K562 (cell line): ENCODE measurements around the gene HGF. TPM values are rescaled to one million over a fixed set of nuclear protein-coding genes. Genes with fewer than 3 reads are reported as not detected.
"Not testable (repeated sequence)": the region's sequence is repeated elsewhere in the genome, so short reads cannot be mapped to it uniquely, and the experiment has no call there.

ENCODE experiments used
- ATAC-seq: fragments of 200-7000 bp; cut with Tn5 transposase; 3 replicates; pipeline ENCODE4 v1.9.1; 2020; ENCODE audit warnings: moderate library complexity
- BruUV-seq: library from RNA; stranded (reverse); fragments of 400-500 nt; replicated peaks from 2 replicates; lab custom pipeline; 2021; lab: Mats Ljungman, UMichigan
- CTCF ChIA-PET: fragments of 300-600 bp; formaldehyde crosslinking; extraction: SDS; loops from one replicate; lab custom pipeline; 2021; ENCODE audit warnings: low intra/inter-chr PET ratio; lab: Yijun Ruan, JAX
- POLR2A ChIA-PET: fragments of 300-600, 350-650 bp; sonication (Branson Sonifier 250); formaldehyde crosslinking; extraction: SDS; loops from one replicate; lab custom pipeline; 2021; ENCODE audit warnings: antibody characterized with exemption, inconsistent platforms; lab: Yijun Ruan, JAX
- DNase-seq, 4 experiments: peaks; one replicate each; pipeline versions ENCODE4 v3.0.0 to v3.0.0-alpha.2; 2011 to 2018; ENCODE audit warnings: low spot score in 3 of 4, mixed read lengths in 3 of 4; ENCODE audit errors: extremely low read depth in 1 of 4
- FAIRE-seq: peaks from 2 replicates; lab custom pipeline; 2011; peaks lifted over from hg19 to GRCh38; lab: Jason Lieb, UNC
- H2AFZ ChIP-seq: 2 replicates; pipeline ENCODE4 v1.6.0; 2011; ENCODE audit warnings: low read depth, low read length, control low read depth, inconsistent platforms
- H3K27ac ChIP-seq: fragments of 200-600 bp; 3 replicates; pipeline ENCODE4 v1.8.0; 2011; ENCODE audit warnings: low read depth, mild to moderate bottlenecking, control low read depth, inconsistent platforms, low read length, moderate library complexity, mixed read lengths; ENCODE audit errors: extremely low read depth
- H3K27me3 ChIP-seq, 2 experiments: fragments of 300-600 bp in 1 of 2; 2 replicates in 1 of 2; 3 replicates in 1 of 2; pipeline versions ENCODE4 v1.6.0 to v1.8.0; 2011; ENCODE audit warnings: inconsistent platforms in 2 of 2, low read length in 2 of 2, mild to moderate bottlenecking in 1 of 2, mixed read lengths in 1 of 2, moderate library complexity in 1 of 2; ENCODE audit not compliant: control insufficient read depth in 2 of 2, insufficient read depth in 2 of 2
- H3K36me3 ChIP-seq: fragments of 300-600 bp; 3 replicates; pipeline ENCODE4 v1.8.0; 2011; ENCODE audit warnings: mild to moderate bottlenecking, low read length, inconsistent platforms; ENCODE audit not compliant: control insufficient read depth, insufficient read depth
- H3K4me1 ChIP-seq, 2 experiments: fragments of 200-600 bp in 1 of 2; replicated peaks in 1 of 2; 2 replicates in 1 of 2; 3 replicates in 1 of 2; pipeline versions ENCODE4 v1.5.1 to v1.8.0; 2011; ENCODE audit warnings: inconsistent platforms in 2 of 2, low read length in 2 of 2, mild to moderate bottlenecking in 1 of 2, mixed read lengths in 1 of 2, moderate library complexity in 1 of 2; ENCODE audit not compliant: control insufficient read depth in 2 of 2, insufficient read depth in 2 of 2
- H3K4me2 ChIP-seq: 2 replicates; pipeline ENCODE4 v1.6.1; 2011; ENCODE audit warnings: low read length, control low read depth, inconsistent platforms, mixed read lengths; ENCODE audit not compliant: insufficient read depth
- H3K4me3 ChIP-seq: fragments of 200-600 bp; sonication (generic), shearing (Covaris generic); 2 replicates; pipeline ENCODE4 v1.5.1; 2016; ENCODE audit warnings: control low read depth, inconsistent platforms
- H3K79me2 ChIP-seq: fragments of 200-600 bp; 3 replicates; pipeline ENCODE4 v1.8.0; 2011; ENCODE audit warnings: low read length, inconsistent platforms; ENCODE audit not compliant: control insufficient read depth, insufficient read depth
- H3K9ac ChIP-seq, 2 experiments: 2 replicates each; pipeline versions ENCODE4 v1.6.0 to v1.6.1; 2011; ENCODE audit warnings: low read depth in 2 of 2, low read length in 2 of 2, control low read depth in 1 of 2, inconsistent platforms in 1 of 2, mild to moderate bottlenecking in 1 of 2, mixed read lengths in 1 of 2; ENCODE audit not compliant: insufficient read depth in 1 of 2
- H3K9me1 ChIP-seq: one replicate; pipeline ENCODE4 v1.6.0; 2011; ENCODE audit warnings: inconsistent platforms, mild to moderate bottlenecking, low read length, moderate library complexity; ENCODE audit not compliant: control insufficient read depth, insufficient read depth
- H3K9me3 ChIP-seq: replicated peaks from 2 replicates; pipeline ENCODE4 v1.5.1; 2011; ENCODE audit warnings: low read depth, low read length, inconsistent platforms; ENCODE audit not compliant: control insufficient read depth, insufficient read depth
- H4K20me1 ChIP-seq: replicated peaks from 2 replicates; pipeline ENCODE4 v1.6.1; 2011; ENCODE audit warnings: low read length, inconsistent platforms, mixed read lengths; ENCODE audit not compliant: control insufficient read depth, insufficient read depth
- STAG1 ChIP-seq: sonication (generic); formaldehyde crosslinking; IDR thresholded peaks from 2 replicates; pipeline ENCODE4 v1.5.0; 2020; ENCODE audit warnings: missing genetic modification reagents, borderline replicate concordance
- ZNF212 ChIP-seq: fragments of 450-650 bp; formaldehyde crosslinking; IDR thresholded peaks from 2 replicates; pipeline ENCODE4 v1.4.0; 2020; ENCODE audit warnings: mild to moderate bottlenecking
- ZNF830 ChIP-seq: fragments of 250-450 bp; sonication (Bioruptor Pico); IDR thresholded peaks from 2 replicates; pipeline ENCODE4 v1.5.0; 2021; ENCODE audit warnings: mild to moderate bottlenecking
- WGBS: fragments of 100-300 bp; shearing (Covaris generic); methylation state at CpG from one replicate; pipeline ENCODE4 v1.1.6; 2016; ENCODE audit warnings: low coverage, mixed read lengths; ENCODE audit not compliant: insufficient coverage; ENCODE audit errors: missing lambda C conversion rate; 5-methylcytosine and 5-hydroxymethylcytosine counted together
- in situ Hi-C: fragments of 300-500 bp; cut with MboI; formaldehyde crosslinking; loops from 4 replicates; pipeline ENCODE4 v1.15.0; 2018; ENCODE audit warnings: inconsistent platforms, mixed read lengths
- intact Hi-C: fragments of 100-400 bp; cut with micrococcal nuclease; formaldehyde crosslinking; loops from 2 replicates; pipeline ENCODE4 v1.14.2; 2022
- polyA plus RNA-seq, 8 experiments: library from polyadenylated mRNA; depleted of rRNA in 4 of 8; stranded (reverse) in 5 of 8; unstranded in 3 of 8; fragments of >200 nt; fragmentation: Nextera tagmentation in 2 of 8; fragmentation: Illumina TruSeq in 1 of 8; extraction: Ambion mirVana in 2 of 8; extraction: Trizol in 1 of 8; gene quantifications; 2 replicates each; pipeline versions ENCODE4 v1.2.1 to v1.2.3, GENCODE V29; 2011 to 2014; ENCODE audit warnings: inconsistent platforms in 1 of 8, missing spikeins in 1 of 8
- total RNA-seq, 7 experiments: library from RNA; depleted of rRNA in 6 of 7; stranded (reverse); fragments of >200 nt in 6 of 7; fragmentation: Illumina TruSeq in 2 of 7; extraction: Trizol in 2 of 7; gene quantifications; 2 replicates each; pipeline versions ENCODE4 v1.2.1 to v1.2.3, GENCODE V29; 2011 to 2021; ENCODE audit warnings: low replicate concordance in 1 of 7

The HGF gene
- total and polyA plus RNA-seq, 9 of the 15 experiments (the other 6 are each of a cell fraction or from before 2014, with no cell fraction given), result 0.02 TPM; not detected in 8

DNA sequence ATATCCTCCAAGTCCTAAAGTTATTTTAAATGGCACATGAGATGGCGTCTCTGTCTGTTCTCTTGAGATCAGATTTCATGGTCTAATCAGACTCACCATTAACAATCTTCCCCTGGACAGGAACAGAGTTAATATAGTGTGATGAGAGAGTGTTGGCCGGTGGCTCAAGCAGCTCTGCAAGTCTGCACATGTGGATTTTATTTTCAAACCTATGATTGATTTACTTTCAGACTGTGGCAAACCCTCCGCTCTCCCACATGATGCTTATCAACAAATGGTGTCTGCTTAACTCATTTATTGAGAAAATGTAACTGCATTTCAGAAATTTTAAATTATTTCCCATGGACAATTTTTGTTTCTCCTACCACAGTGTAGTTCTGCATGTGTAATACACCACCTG, 46.5 kb upstream of the HGF start:
- BruUV-seq, result no TSS peak
- in situ Hi-C loops (no loop called here), intact Hi-C loops (no loop called here)
- Histone ChIP-seq H3K27me3 (no peaks in the 10 kb centered on the region), H4K20me1 (no peaks in the 10 kb centered on the region), H3K4me3 (no peak overlapping the region), H2AFZ (no peak overlapping the region), H3K4me1 (no peaks in the 10 kb centered on the region), H3K79me2 (no peaks in the 10 kb centered on the region), H3K9me3 (peaks cover 3% of the 10 kb centered on the region; the same call in 1 of the 2 replicates), H3K9ac (no peak overlapping the region)
- ChIA-PET CTCF (no interaction called here), POLR2A (no interaction called here)
- no peak for DNase-seq
- TF ChIP-seq STAG1 (CRISPR knock-in tag), result no peak
- no peak for TF ChIP-seq ZNF830 (CRISPR knock-in tag)
- no peak for TF ChIP-seq ZNF212 (CRISPR knock-in tag)
- TF ChIP-seq, all 486 proteins: peak for 0
- no peak overlapping the region for H3K27ac ChIP-seq
- no peaks in the 10 kb centered on the region for H3K9me1 ChIP-seq
- no peak overlapping the region for H3K4me2 ChIP-seq
- ATAC-seq, result no peak
- H3K36me3 ChIP-seq, result no peaks in the 10 kb centered on the region
- WGBS, result 0% methylated on average over 3 of the region's 3 CpGs
- no peak for FAIRE-seq

DNA sequence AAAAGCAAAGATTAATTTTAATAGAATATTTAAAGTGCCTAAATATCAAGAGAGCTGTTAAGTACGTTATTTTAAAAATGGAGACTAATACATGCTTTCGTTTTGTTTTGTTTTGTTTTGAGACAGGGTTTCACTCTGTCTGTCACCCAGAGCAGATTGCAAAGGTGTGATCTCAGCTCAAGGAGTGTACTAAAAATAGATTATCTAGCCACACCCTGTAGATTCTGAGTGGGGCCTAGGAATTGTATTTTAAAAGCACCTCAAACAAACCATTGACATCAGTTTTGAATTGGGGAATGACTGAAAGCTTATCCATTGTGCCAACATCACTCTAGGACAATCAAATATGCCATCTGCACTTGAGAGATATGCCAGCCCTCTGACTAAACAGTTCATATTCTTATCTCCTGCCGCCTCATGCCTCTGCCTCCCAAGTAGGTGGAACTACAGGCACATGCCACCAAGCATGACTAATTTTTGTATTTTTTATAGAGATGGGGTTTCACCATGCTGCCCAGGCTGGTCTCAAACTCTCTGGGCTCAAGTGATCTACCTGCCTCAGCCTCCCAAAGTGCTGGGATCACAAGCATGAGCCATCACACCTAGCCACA, 43.1 kb upstream of the HGF start:
- H3K27ac ChIP-seq, H2AFZ ChIP-seq, H3K79me2 ChIP-seq, H3K9ac ChIP-seq, H3K4me2 ChIP-seq, H3K36me3 ChIP-seq, H3K9me1 ChIP-seq, intact Hi-C loops, H4K20me1 ChIP-seq, DNase-seq, H3K4me1 ChIP-seq, POLR2A ChIA-PET, H3K9me3 ChIP-seq, H3K4me3 ChIP-seq, H3K27me3 ChIP-seq, BruUV-seq, CTCF ChIA-PET, ATAC-seq, in situ Hi-C loops, FAIRE-seq: not testable (repeated sequence)
- 0% methylated on average over 3 of the region's 3 CpGs for WGBS
